Activated naive CD4-positive, alpha-beta T cell (primary cell): ENCODE measurements around the gene NOL4L.

Experiments used
- DNase-seq, 4 experiments: peaks; one replicate each; lab custom pipeline; 2025; lab: John Stamatoyannopoulos, UW

The NOL4L gene

GRCh38 chr20:32444474-32445220 is 140.5 kb downstream of the NOL4L start:
- no peak for DNase-seq

- no peak for DNase-seq
These were observed 141.7 kb downstream of the NOL4L start for GRCh38 chr20:32443386-32443974.

DNA sequence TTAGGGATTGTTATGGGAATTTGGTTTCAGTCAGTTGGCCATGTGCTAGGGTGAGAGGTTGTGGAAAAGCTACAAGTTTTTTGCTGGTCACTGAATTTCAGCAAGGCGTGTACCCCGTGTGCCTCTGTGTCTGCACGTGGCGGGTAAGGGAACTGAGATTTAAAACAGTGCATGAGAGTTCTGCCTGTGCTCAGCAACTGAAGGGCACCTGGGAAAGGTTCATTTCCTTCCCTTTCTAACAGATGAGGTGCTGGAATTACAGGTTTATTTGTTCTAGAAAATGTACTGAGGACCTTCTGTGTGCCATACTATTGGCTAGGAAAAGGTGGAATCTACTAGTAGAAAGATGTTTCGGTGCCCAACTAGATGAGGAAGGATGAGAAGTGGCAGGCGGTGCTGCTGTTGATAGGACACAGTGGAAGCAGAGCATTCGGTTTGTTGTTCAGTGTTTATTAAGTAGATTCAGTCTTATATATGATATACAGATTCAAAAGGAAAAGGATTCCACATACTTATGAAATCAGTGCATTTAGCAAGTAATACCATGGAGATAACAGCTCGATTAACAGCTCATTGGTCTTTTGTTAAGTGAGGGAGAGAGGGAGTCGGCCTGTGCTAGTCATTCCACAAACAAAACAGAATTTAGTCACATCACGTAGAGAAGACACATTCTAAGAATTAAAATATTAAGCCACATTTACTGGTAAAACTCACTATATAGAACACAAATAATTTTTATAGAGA is 142.3 kb downstream of the NOL4L start:
- no peak for DNase-seq

DNA sequence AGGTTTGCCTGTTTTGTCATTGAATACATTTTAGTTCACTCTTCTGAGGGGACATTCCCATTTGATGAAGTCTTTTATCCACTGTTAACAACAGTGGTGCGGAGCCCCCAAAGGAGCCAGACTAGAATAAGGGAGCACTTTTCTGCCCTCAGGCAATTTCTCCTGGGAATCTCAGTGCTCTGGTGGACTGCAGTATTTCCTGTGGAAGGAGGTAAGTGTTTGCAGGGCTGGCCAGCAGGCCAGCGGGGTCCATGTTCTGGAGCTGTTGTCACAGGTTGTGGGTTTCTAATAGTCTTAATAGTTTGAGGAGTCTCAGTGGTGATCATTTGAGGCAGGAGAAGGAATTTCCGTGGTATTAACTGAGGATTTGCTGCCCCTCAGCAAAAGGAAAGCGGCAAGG is 143.5 kb downstream of the NOL4L start:
- no peak for DNase-seq

GRCh38 chr20:32440758-32441078 is 144.4 kb downstream of the NOL4L start:
- no peak for DNase-seq

DNA sequence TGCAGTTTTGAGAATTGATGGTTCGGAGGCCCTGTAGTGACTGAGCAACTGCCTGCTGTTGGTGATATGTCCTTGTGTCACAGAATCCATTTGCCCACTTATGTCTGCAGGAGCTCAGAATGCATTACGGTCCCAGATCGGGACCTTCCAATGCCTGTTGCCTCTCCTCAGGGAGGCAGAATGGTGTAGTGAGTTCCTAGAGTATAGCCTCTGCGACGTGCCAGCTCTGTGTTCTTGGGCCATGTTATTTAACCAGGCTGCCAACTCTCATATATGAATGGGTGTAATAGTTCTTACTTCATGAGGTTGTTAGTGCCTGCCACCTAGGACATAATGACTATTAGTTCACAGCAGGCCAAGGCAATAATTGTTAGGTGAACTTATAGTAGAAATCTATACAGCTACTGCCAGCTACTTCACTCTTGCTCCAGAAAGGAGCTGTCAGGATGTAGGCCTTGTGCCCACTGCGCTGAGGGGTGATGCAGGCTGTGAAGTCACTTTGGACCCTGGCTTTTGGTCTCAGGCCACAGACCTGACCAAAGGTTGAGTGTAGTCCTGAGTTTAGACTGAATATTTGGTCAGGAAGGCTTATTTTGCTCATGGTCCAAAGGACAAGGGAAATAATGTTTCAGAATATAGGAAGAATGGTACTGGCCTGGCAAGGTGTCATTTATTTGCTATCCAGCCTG is 144.9 kb downstream of the NOL4L start:
- no peak for DNase-seq

GRCh38 chr20:32439132-32439829 is 145.9 kb downstream of the NOL4L start:
- DNase-seq, result no peak

DNA sequence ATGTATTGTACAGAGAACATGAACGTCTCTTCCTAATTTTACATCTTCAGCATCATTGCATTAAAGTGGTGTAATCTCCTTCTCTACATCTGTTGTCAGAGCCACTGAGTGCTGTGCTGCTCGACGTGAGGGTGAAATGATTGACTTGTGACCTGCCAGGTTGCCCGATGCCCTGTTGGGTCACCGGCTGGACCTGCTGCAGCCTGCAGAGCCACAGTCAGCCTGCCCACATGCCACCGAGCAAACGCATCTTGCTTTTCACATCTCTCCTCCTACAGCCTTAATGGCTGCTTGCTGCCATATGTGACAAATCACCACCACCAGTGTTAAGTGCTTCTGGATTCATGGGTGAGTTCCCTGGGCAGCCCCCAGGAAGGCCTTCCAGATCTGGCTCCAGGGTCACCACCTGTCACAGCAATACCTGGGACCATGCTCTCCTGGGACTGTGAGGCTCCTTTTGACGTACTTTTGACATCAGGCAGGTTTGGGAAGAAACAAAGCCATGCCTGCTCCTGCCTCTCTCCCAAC is 146.7 kb downstream of the NOL4L start:
- DNase-seq, result no peak

DNA sequence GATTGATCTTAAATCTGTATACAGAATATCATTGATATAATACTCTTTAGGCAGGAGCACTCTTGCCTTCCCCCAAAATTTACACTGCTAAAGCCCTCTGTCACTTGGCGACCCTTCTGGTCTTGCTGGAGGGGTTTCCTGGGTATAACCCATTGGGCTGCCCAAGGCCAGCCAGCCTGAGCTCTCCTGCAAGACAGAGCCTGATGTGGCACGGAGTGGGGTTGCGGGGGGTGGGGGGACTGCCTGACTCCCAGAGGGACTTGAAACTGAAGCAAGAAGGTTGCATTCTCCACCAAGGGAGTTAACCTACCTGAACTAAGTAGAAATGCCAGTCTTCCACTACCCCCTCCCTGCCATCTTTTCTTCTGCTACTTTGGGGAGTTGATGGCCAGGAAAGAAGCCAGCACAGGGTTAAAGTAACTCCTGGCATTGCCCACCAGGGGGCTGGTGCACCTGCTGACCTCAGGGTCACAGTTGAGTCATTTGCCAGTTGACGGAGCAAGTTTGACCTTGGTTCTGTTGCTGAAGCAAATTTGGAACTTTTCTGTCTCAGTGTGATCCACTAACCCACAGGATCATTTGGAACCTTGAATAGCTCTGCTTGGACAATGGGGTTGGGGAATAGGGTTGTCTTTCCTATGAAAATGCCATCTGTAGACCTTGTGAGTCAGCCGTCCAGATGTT is 147.6 kb downstream of the NOL4L start:
- no peak for DNase-seq

DNA sequence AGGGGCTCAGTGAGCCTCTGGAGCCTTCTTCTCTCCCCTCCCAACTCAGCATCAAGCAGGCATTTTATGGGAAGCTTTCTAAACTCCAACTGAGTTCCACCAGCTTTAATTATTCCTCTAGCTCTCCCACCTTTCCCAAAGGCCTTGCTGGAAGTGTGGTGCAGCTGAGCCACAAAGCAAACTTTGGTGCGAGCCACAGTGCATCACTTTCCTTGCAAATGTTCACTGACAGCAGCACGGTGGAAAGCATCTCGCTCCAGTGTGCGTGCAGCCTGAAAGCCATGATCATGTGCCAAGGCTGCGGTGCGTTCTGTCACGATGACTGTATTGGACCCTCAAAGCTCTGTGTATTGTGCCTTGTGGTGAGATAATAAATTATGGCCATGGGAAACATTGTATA is 148.2 kb downstream of the NOL4L start:
- no peak for DNase-seq

GRCh38 chr20:32436142-32436861 is 148.8 kb downstream of the NOL4L start:
- DNase-seq, result no peak

- no peak for DNase-seq
These were observed 149.6 kb downstream of the NOL4L start for GRCh38 chr20:32435449-32436107.

- no peak for DNase-seq
These were observed 150.7 kb downstream of the NOL4L start for GRCh38 chr20:32434434-32434833.

DNA sequence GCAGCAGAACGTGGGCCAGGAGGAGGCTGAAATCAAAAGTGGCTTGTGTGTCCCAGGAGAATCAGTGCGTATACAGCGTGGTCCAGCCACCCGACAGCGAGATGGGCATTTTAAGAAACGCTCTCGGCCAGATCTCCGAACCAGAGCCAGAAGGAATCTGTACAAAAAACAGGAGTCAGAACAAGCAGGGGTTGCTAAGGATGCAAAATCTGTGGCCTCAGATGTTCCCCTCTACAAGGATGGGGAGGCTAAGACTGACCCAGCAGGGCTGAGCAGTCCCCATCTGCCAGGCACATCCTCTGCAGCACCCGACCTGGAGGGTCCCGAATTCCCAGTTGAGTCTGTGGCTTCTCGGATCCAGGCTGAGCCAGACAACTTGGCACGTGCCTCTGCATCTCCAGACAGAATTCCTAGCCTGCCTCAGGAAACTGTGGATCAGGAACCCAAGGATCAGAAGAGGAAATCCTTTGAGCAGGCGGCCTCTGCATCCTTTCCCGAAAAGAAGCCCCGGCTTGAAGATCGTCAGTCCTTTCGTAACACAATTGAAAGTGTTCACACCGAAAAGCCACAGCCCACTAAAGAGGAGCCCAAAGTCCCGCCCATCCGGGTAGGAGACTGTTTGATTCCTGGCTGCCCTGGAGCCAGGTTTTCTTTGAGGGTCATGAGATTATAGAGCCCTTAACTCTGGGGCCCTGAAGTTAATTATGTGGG is 151.7 kb downstream of the NOL4L start:
- no peak for DNase-seq

- DNase-seq, result no peak
These were observed 152.9 kb downstream of the NOL4L start for GRCh38 chr20:32432277-32432676.

DNA sequence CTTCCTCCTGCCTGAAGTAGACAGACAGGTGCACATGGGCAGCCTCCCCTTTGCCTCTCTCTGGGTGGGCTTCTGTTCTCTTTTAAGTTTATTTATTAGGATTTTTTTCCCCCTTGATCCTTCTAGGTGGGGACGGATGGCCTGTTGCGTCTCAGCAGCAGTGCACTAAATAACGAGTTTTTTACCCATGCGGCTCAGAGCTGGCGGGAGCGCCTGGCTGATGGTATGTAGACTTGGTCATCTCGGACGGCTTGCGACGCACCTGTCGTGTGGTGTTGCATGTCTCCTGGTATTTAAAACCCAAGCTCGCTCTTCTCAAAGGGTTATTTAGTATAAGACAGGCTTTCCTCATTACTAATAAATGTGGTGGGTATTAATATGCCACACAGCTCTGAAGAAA is 153.7 kb downstream of the NOL4L start:
- no peak for DNase-seq

DNA sequence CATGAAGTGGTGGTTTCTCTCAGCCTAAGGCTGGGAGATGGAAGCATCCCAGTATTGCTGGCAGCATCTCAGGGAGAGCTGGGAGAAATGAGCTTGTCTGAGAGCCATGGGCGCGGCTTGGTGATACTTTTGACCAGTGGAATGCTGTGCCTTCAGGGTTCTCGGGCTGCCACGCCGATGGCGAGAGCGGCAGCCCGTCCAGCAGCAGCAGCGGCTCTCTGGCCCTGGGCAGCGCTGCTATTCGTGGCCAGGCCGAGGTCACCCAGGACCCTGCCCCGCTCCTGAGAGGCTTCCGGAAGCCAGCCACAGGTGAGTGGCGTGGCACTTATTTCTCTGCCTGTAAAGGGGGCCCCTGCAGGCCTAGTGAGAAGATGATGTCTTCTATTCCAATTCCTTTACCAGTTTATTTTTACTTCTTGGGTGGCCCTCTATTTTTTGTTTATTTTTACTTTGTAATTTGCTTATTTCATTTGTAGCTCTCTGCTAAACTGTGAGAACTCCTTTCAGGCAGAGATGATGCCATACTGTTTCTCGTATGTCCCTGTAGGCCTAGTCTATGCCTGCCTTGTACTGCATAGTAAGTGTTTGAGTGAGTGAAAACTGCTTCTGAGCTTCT is 155.3 kb downstream of the NOL4L start:
- no peak for DNase-seq

DNA sequence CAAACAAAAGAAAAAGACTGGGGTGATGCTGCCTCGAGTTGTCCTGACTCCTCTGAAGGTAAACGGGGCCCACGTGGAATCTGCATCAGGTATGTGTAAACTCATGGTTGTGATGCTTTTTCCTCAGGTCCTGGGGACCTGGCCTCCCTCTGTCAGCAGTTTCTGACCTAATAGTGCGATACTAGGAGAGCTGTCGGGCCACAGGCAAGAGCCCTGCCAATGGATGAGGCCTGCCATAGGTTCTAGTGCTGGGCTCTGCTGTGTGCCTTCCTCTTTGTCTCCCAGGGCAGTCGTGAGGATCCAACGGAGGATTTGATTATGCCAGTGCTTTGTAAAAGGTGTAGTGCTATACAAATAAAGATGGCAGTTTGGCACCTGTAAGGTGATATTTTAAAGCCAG is 155.8 kb downstream of the NOL4L start:
- no peak for DNase-seq

DNA sequence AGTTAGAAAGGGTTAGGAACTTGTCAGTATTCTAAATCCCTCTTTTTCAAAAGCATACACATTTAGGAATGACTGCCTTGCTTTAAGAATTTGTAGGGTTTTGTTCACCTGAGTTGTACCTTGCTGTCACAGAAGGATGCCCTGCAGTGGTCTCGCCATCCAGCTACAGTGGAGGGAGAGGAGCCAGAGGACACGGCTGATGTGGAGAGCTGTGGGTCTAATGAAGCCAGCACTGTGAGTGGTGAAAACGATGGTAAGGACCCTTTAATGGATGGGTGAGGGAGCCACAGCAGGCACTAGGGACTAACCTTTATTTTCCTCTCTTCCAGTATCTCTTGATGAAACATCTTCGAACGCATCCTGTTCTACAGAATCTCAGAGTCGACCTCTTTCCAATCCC is 157.1 kb downstream of the NOL4L start:
- no peak for DNase-seq
